Activated CD8-positive, alpha-beta memory T cell treated with anti-CD3 and anti-CD28 coated beads for 4 hours (primary cell): Measurements from ENCODE around the gene ANXA1.

ENCODE experiments used
- DNase-seq, 2 donors: peaks; one replicate each; pipeline ENCODE4 v3.0.0-alpha.2; 2020; ENCODE audit warnings: low read depth in 2 of 2

The ANXA1 gene

GRCh38 chr9:73210886-73211666 is 59.4 kb downstream of the ANXA1 start:
- no peak for DNase-seq

GRCh38 chr9:73213300-73213699 is 61.6 kb downstream of the ANXA1 start:
- DNase-seq = no peak

GRCh38 chr9:73215249-73215648 is 63.6 kb downstream of the ANXA1 start:
- DNase-seq = no peak

- no peak for DNase-seq
These were observed 64.4 kb downstream of the ANXA1 start for GRCh38 chr9:73216100-73216499.
